IMR-90 (cell line): Measurements from ENCODE around the gene CBX6. TPM values are rescaled to one million over a fixed set of nuclear protein-coding genes. Genes with fewer than 3 reads are reported as not detected.

Experiments
- ATAC-seq: fragments of 200-7000 bp; cut with Tn5 transposase; 2 replicates; pipeline ENCODE4 v1.9.1; 2020; ENCODE audit warnings: low read depth, mild to moderate bottlenecking, moderate library complexity
- BruUV-seq: library from RNA; stranded (reverse); fragments of 400-500 nt; replicated peaks from 2 replicates; lab custom pipeline; 2021; lab: Mats Ljungman, UMichigan
- CTCF ChIA-PET: fragments of 300-600 bp; formaldehyde crosslinking; extraction: SDS; loops from one replicate; lab custom pipeline; 2021; ENCODE audit warnings: antibody characterized with exemption; lab: Yijun Ruan, JAX
- POLR2A ChIA-PET: fragments of 300-600 bp; sonication (Branson Sonifier 250); formaldehyde crosslinking; loops from one replicate; lab custom pipeline; 2022; ENCODE audit warnings: antibody characterized with exemption; ENCODE audit not compliant: unreplicated experiment; lab: Charles Lee
- DNase-seq: peaks from one replicate; pipeline ENCODE4 v3.0.0; 2013
- H2AFZ ChIP-seq: replicated peaks from 2 replicates; pipeline ENCODE3; 2013; ENCODE audit warnings: low read length, mild to moderate bottlenecking; ENCODE audit not compliant: poor library complexity
- H2AK5ac ChIP-seq: 2 replicates; pipeline ENCODE4 v1.6.1; 2013; ENCODE audit warnings: low read depth, low read length, inconsistent platforms
- H2AK9ac ChIP-seq: replicated peaks from 2 replicates; pipeline ENCODE3; 2013; ENCODE audit warnings: mild to moderate bottlenecking, low read depth, low read length, moderate library complexity; ENCODE audit not compliant: poor library complexity
- H2BK120ac ChIP-seq: 2 replicates; pipeline ENCODE4 v1.6.1; 2013; ENCODE audit warnings: low read depth, low read length, inconsistent platforms
- H2BK15ac ChIP-seq: 3 replicates; pipeline ENCODE4 v1.6.1; 2013; ENCODE audit warnings: low read depth, low read length, inconsistent platforms
- H2BK20ac ChIP-seq: 2 replicates; pipeline ENCODE4 v1.6.1; 2013; ENCODE audit warnings: low read depth, mild to moderate bottlenecking, inconsistent platforms, low read length, moderate library complexity
- H2BK5ac ChIP-seq: 2 replicates; pipeline ENCODE4 v1.6.1; 2013; ENCODE audit warnings: mild to moderate bottlenecking, low read depth, low read length, inconsistent platforms; ENCODE audit not compliant: poor library complexity, severe bottlenecking
- H3K14ac ChIP-seq: replicated peaks from 2 replicates; pipeline ENCODE4 v1.6.1; 2013; ENCODE audit warnings: low read depth, low read length, inconsistent platforms
- H3K18ac ChIP-seq: 2 replicates; pipeline ENCODE4 v1.6.1; 2013; ENCODE audit warnings: low read depth, low read length, control low read depth
- H3K23ac ChIP-seq: 2 replicates; pipeline ENCODE4 v1.6.1; 2013; ENCODE audit warnings: low read depth, low read length, inconsistent platforms
- H3K27ac ChIP-seq: 2 replicates; pipeline ENCODE4 v1.5.1; 2013; ENCODE audit warnings: mild to moderate bottlenecking, control low read depth, low read length; ENCODE audit not compliant: insufficient read depth
- H3K27me3 ChIP-seq: 2 replicates; pipeline ENCODE4 v1.6.1; 2013; ENCODE audit warnings: low read length; ENCODE audit not compliant: control insufficient read depth, insufficient read depth
- H3K36me3 ChIP-seq: 2 replicates; pipeline ENCODE4 v1.6.1; 2013; ENCODE audit warnings: low read length, mixed read lengths; ENCODE audit not compliant: control insufficient read depth, insufficient read depth
- H3K4ac ChIP-seq: 2 replicates; pipeline ENCODE4 v1.6.1; 2013; ENCODE audit warnings: low read depth, low read length, inconsistent platforms
- H3K4me1 ChIP-seq: 2 replicates; pipeline ENCODE4 v1.6.1; 2013; ENCODE audit warnings: low read length, mixed read lengths; ENCODE audit not compliant: control insufficient read depth, insufficient read depth
- H3K4me2 ChIP-seq: 2 replicates; pipeline ENCODE4 v1.6.1; 2013; ENCODE audit warnings: low read depth, mild to moderate bottlenecking, control low read depth, low read length, moderate library complexity
- H3K4me3 ChIP-seq: 2 replicates; pipeline ENCODE4 v1.5.1; 2013; ENCODE audit warnings: low read depth, mild to moderate bottlenecking, control low read depth, low read length, moderate library complexity; ENCODE audit not compliant: insufficient read depth
- H3K56ac ChIP-seq: 2 replicates; pipeline ENCODE4 v1.6.1; 2013; ENCODE audit warnings: low read length, inconsistent platforms; ENCODE audit not compliant: insufficient read depth; ENCODE audit errors: extremely low read depth
- H3K79me1 ChIP-seq, 2 experiments: 2 replicates each; pipeline ENCODE4 v1.6.1; 2013; ENCODE audit warnings: low read length in 2 of 2, inconsistent platforms in 1 of 2, low read depth in 1 of 2
- H3K9ac ChIP-seq: 2 replicates; pipeline ENCODE4 v1.6.1; 2013; ENCODE audit warnings: low read depth, low read length, control low read depth
- H3K9me1 ChIP-seq: 2 replicates; pipeline ENCODE4 v1.6.1; 2013; ENCODE audit warnings: low read length, inconsistent platforms; ENCODE audit not compliant: insufficient read depth
- H3K9me3 ChIP-seq: 2 replicates; pipeline ENCODE4 v1.6.1; 2013; ENCODE audit warnings: low read length; ENCODE audit not compliant: control insufficient read depth, insufficient read depth
- H4K20me1 ChIP-seq: 2 replicates; pipeline ENCODE4 v1.6.1; 2013; ENCODE audit warnings: low read length, inconsistent platforms; ENCODE audit not compliant: insufficient read depth
- H4K5ac ChIP-seq: 2 replicates; pipeline ENCODE4 v1.6.1; 2013; ENCODE audit warnings: mild to moderate bottlenecking, low read depth, low read length, control low read depth
- H4K8ac ChIP-seq, 2 experiments: 2 replicates each; pipeline ENCODE4 v1.6.1; 2013; ENCODE audit warnings: low read depth in 2 of 2, low read length in 2 of 2, control low read depth in 1 of 2, inconsistent platforms in 1 of 2
- H4K91ac ChIP-seq: 2 replicates; pipeline ENCODE4 v1.6.1; 2013; ENCODE audit warnings: low read depth, low read length, inconsistent platforms; ENCODE audit not compliant: insufficient read depth
- CEBPB ChIP-seq: IDR thresholded peaks from 2 replicates; pipeline ENCODE4 v1.6.1; 2012; ENCODE audit warnings: low read depth, low read length, improper control_type of control experiment
- MAFK ChIP-seq: IDR thresholded peaks from 2 replicates; pipeline ENCODE4 v1.6.1; 2012; ENCODE audit warnings: low read depth, low read length, improper control_type of control experiment
- MXI1 ChIP-seq: IDR thresholded peaks from 2 replicates; pipeline ENCODE4 v1.6.1; 2012; ENCODE audit warnings: low read depth, mild to moderate bottlenecking, low read length, moderate library complexity, borderline replicate concordance
- RAD21 ChIP-seq: IDR thresholded peaks from 2 replicates; pipeline ENCODE4 v1.6.1; 2012; ENCODE audit warnings: low read length, improper control_type of control experiment
- WGBS, 2 experiments: methylation state at CpG; one replicate each; pipeline versions ENCODE4 v1.1.5 to v1.1.7; 2013; ENCODE audit warnings: missing lambda C conversion rate in 2 of 2; ENCODE audit not compliant: insufficient read length in 1 of 2; ENCODE audit errors: extremely low coverage in 2 of 2; 5-methylcytosine and 5-hydroxymethylcytosine counted together
- dilution Hi-C: fragments of 300-500 bp; cut with HindIII; formaldehyde crosslinking; loops from one replicate; pipeline ENCODE4 v1.14.3; 2018; ENCODE audit warnings: low sequenced_read_pairs; ENCODE audit not compliant: unreplicated experiment
- in situ Hi-C: fragments of 300-500 bp; cut with MboI; formaldehyde crosslinking; loops from 3 replicates; pipeline ENCODE4 v1.14.3; 2019; ENCODE audit warnings: low sequenced_read_pairs, inconsistent platforms, mixed read lengths
- intact Hi-C: fragments of 100-400 bp; cut with micrococcal nuclease; formaldehyde crosslinking; loops from 2 replicates; pipeline ENCODE4 v1.10.0; 2022
- polyA plus RNA-seq, 3 experiments: library from polyadenylated mRNA; depleted of rRNA; stranded (reverse); fragments of >200 nt; gene quantifications; 2 replicates each; pipeline ENCODE4 v1.2.3, GENCODE V29; 2012; ENCODE audit warnings: low replicate concordance in 1 of 3
- total RNA-seq: library from RNA; depleted of rRNA; stranded (reverse); fragments of >200 nt; gene quantifications from 2 replicates; pipeline ENCODE4 v1.2.3, GENCODE V29; 2012

The CBX6 gene
- total and polyA plus RNA-seq, 2 of the 4 experiments (the other 2 are of a cell fraction): 15.2 to 19.0 TPM

GRCh38 chr22:38921806-38922205 is 49.8 kb upstream of the CBX6 start:
- Histone ChIP-seq H3K4me1 (peaks cover 5% of the 10 kb centered on the region), H2AFZ (no peak overlapping the region), H3K27ac (no peak overlapping the region), H3K9me1 (peaks cover 5% of the 10 kb centered on the region), H3K56ac (no peak overlapping the region), H2BK120ac (no peak overlapping the region), H2BK20ac (no peak overlapping the region), H3K4me3 (no peak overlapping the region), H2AK9ac (no peak overlapping the region), H3K27me3 (peaks cover 5% of the 10 kb centered on the region), H4K5ac (no peak overlapping the region), H3K36me3 (no peaks in the 10 kb centered on the region), H3K9ac (no peak overlapping the region), H4K20me1 (peaks cover 4% of the 10 kb centered on the region; the same call in 1 of the 2 replicates), H3K4ac (no peak overlapping the region), H3K23ac (no peak overlapping the region), H3K79me1 (no peaks in the 10 kb centered on the region), H4K91ac (no peak overlapping the region), H2AK5ac (no peak overlapping the region), H2BK15ac (no peak overlapping the region), H3K9me3 (no peaks in the 10 kb centered on the region), H3K14ac (no peak overlapping the region), H2BK5ac (no peak overlapping the region), H3K4me2 (no peak overlapping the region), H3K18ac (no peak overlapping the region), H4K8ac (no peak overlapping the region)
- WGBS, 2 experiments: no CpG with 5 or more reads among the region's 4 CpGs
- POLR2A ChIA-PET: no interaction called here
- no peak for TF ChIP-seq MXI1
- no peak for TF ChIP-seq RAD21
- TF ChIP-seq MAFK: no peak
- no peak for TF ChIP-seq CEBPB
- intact Hi-C loops: no loop called here
- dilution Hi-C loops: no loop called here
- DNase-seq: no peak
- BruUV-seq: no TSS peak
- CTCF ChIA-PET: no interaction called here
- in situ Hi-C loops: no loop called here
- no peak for ATAC-seq
